DND-41 (cell line): Measurements from ENCODE around the gene FUT1.
A peak's percentile ranks its signal among the peaks of the same experiment; 100 is the strongest.

Source experiments
- ATAC-seq: fragments of 200-7000 bp; cut with Tn5 transposase; 3 replicates; pipeline ENCODE4 v1.9.1; 2021; ENCODE audit warnings: low read depth; ENCODE audit not compliant: insufficient read depth
- DNase-seq: peaks from one replicate; pipeline ENCODE4 v3.0.0-alpha.2; 2020
- H2AFZ ChIP-seq: 2 replicates; pipeline ENCODE4 v1.6.0; 2012; ENCODE audit warnings: low read depth, low read length
- H3K27ac ChIP-seq: 2 replicates; pipeline ENCODE4 v1.5.1; 2012; ENCODE audit warnings: low read length, inconsistent platforms
- H3K27me3 ChIP-seq: fragments of 200-600 bp; sonication (generic); 2 replicates; pipeline ENCODE4 v1.6.0; 2012; ENCODE audit warnings: low read length, mild to moderate bottlenecking, inconsistent platforms; ENCODE audit not compliant: insufficient read depth, poor library complexity
- H3K36me3 ChIP-seq: 2 replicates; pipeline ENCODE4 v1.5.1; 2012; ENCODE audit warnings: low read length, inconsistent platforms; ENCODE audit not compliant: insufficient read depth
- H3K4me1 ChIP-seq: 2 replicates; pipeline ENCODE4 v1.5.1; 2012; ENCODE audit warnings: mild to moderate bottlenecking, low read length; ENCODE audit not compliant: insufficient read depth
- H3K4me2 ChIP-seq: 2 replicates; pipeline ENCODE4 v1.6.0; 2012; ENCODE audit warnings: mild to moderate bottlenecking, moderate library complexity, low read length, inconsistent platforms; ENCODE audit not compliant: insufficient read depth
- H3K4me3 ChIP-seq, 2 experiments: fragments of 200-600 bp in 1 of 2; shearing (Covaris generic) in 1 of 2; 2 replicates each; pipeline ENCODE4 v1.5.1; 2012 to 2016; ENCODE audit warnings: inconsistent platforms in 2 of 2, low read length in 2 of 2, mild to moderate bottlenecking in 2 of 2, low read depth in 1 of 2, moderate library complexity in 1 of 2
- H3K79me2 ChIP-seq: 2 replicates; pipeline ENCODE4 v1.6.0; 2012; ENCODE audit warnings: low read length, inconsistent platforms; ENCODE audit not compliant: insufficient read depth
- H3K9ac ChIP-seq: 2 replicates; pipeline ENCODE4 v1.6.0; 2012; ENCODE audit warnings: low read depth, mild to moderate bottlenecking, inconsistent platforms, low read length, moderate library complexity
- H3K9me3 ChIP-seq: 2 replicates; pipeline ENCODE4 v1.5.1; 2012; ENCODE audit warnings: low read length, moderate library complexity, mild to moderate bottlenecking, inconsistent platforms; ENCODE audit not compliant: insufficient read depth, severe bottlenecking
- H4K20me1 ChIP-seq: 2 replicates; pipeline ENCODE4 v1.6.0; 2012; ENCODE audit warnings: low read length; ENCODE audit not compliant: insufficient read depth
- EZH2 ChIP-seq: IDR thresholded peaks from 3 replicates; pipeline ENCODE4 v1.6.1; 2012; ENCODE audit warnings: borderline replicate concordance, low read depth, mild to moderate bottlenecking, moderate library complexity, low read length, inconsistent platforms; ENCODE audit not compliant: severe bottlenecking
- TF ChIP-seq, protein P1 (sequence below): IDR thresholded peaks from 2 replicates; pipeline ENCODE4 v1.5.1; 2012; ENCODE audit warnings: borderline replicate concordance, low read length, moderate library complexity, mild to moderate bottlenecking; ENCODE audit not compliant: poor library complexity, severe bottlenecking; ENCODE audit errors: extremely low read depth

Gene FUT1

DNA sequence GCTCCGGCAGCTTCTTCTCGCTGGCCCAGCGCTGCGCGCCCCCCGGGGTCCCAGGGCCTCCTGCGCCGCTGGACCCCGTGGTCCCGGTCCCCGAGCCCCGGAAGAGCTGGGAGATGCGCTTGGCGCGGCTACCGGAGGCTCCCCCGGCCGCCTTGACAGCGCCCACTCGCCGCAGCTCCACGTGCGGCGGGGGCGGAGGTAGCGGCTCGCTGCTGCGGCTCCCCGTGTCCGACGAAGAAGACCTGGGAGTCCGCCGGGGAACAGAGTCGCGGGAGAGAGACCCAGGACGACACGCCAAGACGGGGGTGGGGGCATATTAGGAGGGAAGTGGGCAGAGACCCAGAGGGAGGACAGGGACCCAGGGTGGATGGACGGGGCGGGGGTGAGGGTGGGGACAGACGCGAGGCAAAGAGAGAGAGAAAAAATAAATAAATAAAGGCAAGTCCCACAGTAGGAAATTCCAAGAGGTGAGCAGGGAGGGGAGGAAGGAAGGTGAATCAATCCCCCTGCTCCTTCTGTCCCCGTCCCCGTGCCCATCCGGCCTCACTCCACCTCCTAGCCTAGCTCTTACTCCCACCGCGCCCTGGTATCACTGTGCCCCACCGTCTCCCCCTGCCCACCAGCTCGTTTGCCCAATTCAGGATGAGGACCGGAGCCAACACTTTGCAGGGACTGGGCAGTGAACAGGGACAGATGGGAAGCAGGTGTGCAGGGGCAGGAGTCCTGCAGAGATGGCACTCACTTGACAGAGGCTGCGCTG lies 12.9 kb downstream of the FUT1 start:
- Histone ChIP-seq H3K27me3 (no peaks in the 10 kb centered on the region), H3K27ac (no peak overlapping the region), H3K9me3 (no peaks in the 10 kb centered on the region), H4K20me1 (no peaks in the 10 kb centered on the region), H3K4me3 (no peak overlapping the region), H3K36me3 (no peaks in the 10 kb centered on the region), H3K9ac (peak overlapping the region; percentile 34; the same call in 1 of the 2 replicates), H2AFZ (no peak overlapping the region), H3K4me1 (peaks cover 18% of the 10 kb centered on the region), H3K4me2 (no peak overlapping the region; the same call in 1 of the 2 replicates), H3K79me2 (no peaks in the 10 kb centered on the region)
- ATAC-seq (no peak), DNase-seq (no peak)
- no peak for TF ChIP-seq EZH2
- TF ChIP-seq, protein P1, sequence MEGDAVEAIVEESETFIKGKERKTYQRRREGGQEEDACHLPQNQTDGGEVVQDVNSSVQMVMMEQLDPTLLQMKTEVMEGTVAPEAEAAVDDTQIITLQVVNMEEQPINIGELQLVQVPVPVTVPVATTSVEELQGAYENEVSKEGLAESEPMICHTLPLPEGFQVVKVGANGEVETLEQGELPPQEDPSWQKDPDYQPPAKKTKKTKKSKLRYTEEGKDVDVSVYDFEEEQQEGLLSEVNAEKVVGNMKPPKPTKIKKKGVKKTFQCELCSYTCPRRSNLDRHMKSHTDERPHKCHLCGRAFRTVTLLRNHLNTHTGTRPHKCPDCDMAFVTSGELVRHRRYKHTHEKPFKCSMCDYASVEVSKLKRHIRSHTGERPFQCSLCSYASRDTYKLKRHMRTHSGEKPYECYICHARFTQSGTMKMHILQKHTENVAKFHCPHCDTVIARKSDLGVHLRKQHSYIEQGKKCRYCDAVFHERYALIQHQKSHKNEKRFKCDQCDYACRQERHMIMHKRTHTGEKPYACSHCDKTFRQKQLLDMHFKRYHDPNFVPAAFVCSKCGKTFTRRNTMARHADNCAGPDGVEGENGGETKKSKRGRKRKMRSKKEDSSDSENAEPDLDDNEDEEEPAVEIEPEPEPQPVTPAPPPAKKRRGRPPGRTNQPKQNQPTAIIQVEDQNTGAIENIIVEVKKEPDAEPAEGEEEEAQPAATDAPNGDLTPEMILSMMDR = no peak

DNA sequence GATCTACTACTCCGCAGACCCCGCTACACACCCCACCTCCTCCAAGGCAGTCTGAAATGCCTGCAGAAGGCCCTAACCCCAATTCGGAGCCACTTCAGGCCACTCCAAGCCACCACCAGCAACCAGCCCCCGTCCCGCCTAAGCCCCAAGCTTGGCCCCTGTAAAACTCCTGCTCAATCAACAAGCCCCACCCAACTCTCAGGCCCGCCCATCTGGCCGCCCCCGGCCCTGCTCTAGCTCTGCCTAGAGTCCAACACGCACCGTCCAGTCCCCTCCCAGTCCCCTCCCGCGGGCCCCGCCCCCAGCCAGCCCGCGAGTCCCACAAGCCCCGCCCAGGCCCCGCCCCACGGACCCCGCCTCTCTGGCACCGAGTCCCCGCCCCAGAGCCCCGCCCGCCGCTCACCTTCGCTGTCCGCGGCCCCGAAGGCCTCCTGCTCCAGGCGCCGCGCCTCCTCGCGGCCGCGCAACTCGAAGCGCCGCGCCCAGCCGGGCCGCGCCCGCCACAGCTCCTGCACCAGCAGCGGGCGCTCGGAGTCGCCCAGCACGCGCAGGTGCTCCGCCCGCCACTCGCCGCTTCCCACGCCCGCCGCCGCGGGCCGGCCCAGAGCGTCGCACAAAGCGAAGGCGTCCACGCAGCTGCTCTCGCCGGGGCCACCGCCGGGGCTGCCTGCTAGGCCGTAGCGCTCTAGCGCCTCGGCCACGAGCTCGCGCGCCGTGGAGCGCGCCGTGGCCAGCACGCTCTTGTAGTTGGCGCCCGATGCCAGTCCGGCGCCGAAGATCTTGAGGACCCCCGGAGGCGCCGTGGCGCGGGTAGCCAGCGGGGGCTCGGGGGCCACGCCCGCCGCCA lies 13.7 kb downstream of the FUT1 start:
- Histone ChIP-seq H3K4me2 (peak overlapping the region; percentile 77), H2AFZ (peak overlapping the region; percentile 64), H3K4me3 (peak overlapping the region in 1 of 2 experiments; percentile 53; a peak in 2 of 4 replicates), H3K9ac (peak overlapping the region; percentile 50), H3K27me3 (no peaks in the 10 kb centered on the region), H3K36me3 (no peaks in the 10 kb centered on the region), H3K4me1 (peaks cover 16% of the 10 kb centered on the region), H3K27ac (no peak overlapping the region), H4K20me1 (no peaks in the 10 kb centered on the region), H3K9me3 (no peaks in the 10 kb centered on the region), H3K79me2 (no peaks in the 10 kb centered on the region)
- no peak for TF ChIP-seq EZH2
- TF ChIP-seq, protein P1 = peak; percentile 60
- ATAC-seq = peak; percentile 89
- peak; percentile 90 for DNase-seq

DNA sequence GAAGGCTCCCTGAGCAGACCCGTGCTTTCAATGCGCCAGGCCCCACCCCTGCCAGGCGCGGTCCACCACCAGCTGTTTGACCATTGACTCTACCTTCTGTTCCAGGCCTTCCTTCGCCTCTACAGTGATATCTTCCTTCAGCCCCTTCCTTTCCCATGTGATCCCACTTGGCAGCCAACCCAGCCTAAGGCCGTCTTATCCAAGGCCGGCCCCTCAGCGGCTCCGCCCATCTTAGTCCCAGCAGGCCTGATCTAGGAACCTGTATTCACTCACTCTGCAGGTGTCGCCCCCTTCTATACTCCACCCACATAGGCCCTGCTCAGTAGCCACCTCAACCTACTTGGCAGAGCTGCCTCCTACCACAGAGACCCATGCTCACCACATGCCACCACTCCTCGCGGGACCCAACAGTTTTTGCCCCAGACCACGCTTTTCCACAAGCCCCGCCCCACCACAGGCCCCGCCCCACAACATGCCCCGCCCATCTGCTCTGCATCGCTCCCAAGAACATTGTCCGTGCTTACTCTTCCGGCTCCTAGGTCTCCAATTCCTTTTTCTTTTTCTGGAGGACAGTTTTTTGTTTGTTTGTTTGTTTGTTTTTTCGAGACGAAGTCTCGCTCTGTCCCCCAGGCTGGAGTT lies 15.0 kb downstream of the FUT1 start:
- H3K9ac ChIP-seq = no peak overlapping the region
- no peak overlapping the region for H3K27ac ChIP-seq
- no peak overlapping the region for H2AFZ ChIP-seq
- H3K27me3 ChIP-seq = no peaks in the 10 kb centered on the region
- peaks cover 16% of the 10 kb centered on the region for H3K4me1 ChIP-seq
- H3K79me2 ChIP-seq = no peaks in the 10 kb centered on the region
- no peaks in the 10 kb centered on the region for H3K36me3 ChIP-seq
- ATAC-seq = no peak
- no peaks in the 10 kb centered on the region for H4K20me1 ChIP-seq
- H3K4me3 ChIP-seq = no peak overlapping the region
- TF ChIP-seq, protein P1 = no peak
- TF ChIP-seq EZH2 = no peak
- no peak for DNase-seq
- H3K9me3 ChIP-seq = no peaks in the 10 kb centered on the region
- 0 out of 2 replicates have a peak overlapping the region, but pooled peaks have one; percentile 77 for H3K4me2 ChIP-seq
